PFSK-1 (cell line): ENCODE data around the gene PAK1.

ENCODE experiments used
- FOXP2 ChIP-seq: optimal IDR thresholded peaks from 2 replicates; pipeline ENCODE3; 2011; ENCODE audit warnings: borderline replicate concordance, control low read depth, inconsistent platforms; ENCODE audit not compliant: insufficient read depth; ENCODE audit errors: extremely low read length, extremely low read depth
- POLR2AphosphoS5 ChIP-seq: IDR thresholded peaks from 2 replicates; pipeline ENCODE4 v1.6.1; 2012; ENCODE audit warnings: low read depth, mild to moderate bottlenecking, control low read depth, low read length, moderate library complexity
- SIN3A ChIP-seq: IDR thresholded peaks from 2 replicates; pipeline ENCODE4 v1.6.1; 2012; ENCODE audit warnings: mild to moderate bottlenecking, low read length, moderate library complexity, borderline replicate concordance; ENCODE audit not compliant: insufficient read depth
- TAF1 ChIP-seq: IDR thresholded peaks from 2 replicates; pipeline ENCODE4 v1.6.1; 2012; ENCODE audit warnings: low read length, control low read depth, borderline replicate concordance; ENCODE audit not compliant: insufficient read depth
- TF ChIP-seq, protein P1 (sequence below), 2 experiments: IDR thresholded peaks; 2 replicates each; pipeline versions ENCODE4 v1.6.1 to v1.8.0; 2011 to 2012; ENCODE audit warnings: low read depth in 2 of 2, low read length in 2 of 2, control low read depth in 1 of 2, inconsistent platforms in 1 of 2, mild to moderate bottlenecking in 1 of 2, moderate library complexity in 1 of 2; ENCODE audit not compliant: insufficient read depth in 1 of 2

PAK1 gene

DNA sequence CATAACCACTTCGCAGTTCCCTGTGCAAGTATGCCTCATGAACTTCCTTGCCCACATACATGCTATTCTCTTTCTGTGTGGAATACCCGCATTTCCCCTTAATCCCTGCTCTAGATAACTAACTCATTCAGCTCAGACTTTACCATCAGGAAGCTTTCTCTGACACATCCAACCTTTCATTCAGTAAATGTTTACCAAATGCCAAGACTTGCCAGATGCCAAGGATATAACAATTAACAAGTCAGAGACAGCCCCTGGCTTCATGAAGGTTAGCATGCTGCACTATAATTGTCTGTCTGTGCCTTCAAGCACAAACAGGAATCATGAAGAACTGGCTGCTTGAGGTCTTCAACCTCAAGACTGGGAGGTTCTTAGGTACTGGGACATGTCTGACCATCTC is 101.2 kb downstream of the PAK1 start:
- no peak for TF ChIP-seq FOXP2
- no peak for TF ChIP-seq POLR2AphosphoS5
- no peak for TF ChIP-seq TAF1
- TF ChIP-seq SIN3A = no peak
- TF ChIP-seq, protein P1, sequence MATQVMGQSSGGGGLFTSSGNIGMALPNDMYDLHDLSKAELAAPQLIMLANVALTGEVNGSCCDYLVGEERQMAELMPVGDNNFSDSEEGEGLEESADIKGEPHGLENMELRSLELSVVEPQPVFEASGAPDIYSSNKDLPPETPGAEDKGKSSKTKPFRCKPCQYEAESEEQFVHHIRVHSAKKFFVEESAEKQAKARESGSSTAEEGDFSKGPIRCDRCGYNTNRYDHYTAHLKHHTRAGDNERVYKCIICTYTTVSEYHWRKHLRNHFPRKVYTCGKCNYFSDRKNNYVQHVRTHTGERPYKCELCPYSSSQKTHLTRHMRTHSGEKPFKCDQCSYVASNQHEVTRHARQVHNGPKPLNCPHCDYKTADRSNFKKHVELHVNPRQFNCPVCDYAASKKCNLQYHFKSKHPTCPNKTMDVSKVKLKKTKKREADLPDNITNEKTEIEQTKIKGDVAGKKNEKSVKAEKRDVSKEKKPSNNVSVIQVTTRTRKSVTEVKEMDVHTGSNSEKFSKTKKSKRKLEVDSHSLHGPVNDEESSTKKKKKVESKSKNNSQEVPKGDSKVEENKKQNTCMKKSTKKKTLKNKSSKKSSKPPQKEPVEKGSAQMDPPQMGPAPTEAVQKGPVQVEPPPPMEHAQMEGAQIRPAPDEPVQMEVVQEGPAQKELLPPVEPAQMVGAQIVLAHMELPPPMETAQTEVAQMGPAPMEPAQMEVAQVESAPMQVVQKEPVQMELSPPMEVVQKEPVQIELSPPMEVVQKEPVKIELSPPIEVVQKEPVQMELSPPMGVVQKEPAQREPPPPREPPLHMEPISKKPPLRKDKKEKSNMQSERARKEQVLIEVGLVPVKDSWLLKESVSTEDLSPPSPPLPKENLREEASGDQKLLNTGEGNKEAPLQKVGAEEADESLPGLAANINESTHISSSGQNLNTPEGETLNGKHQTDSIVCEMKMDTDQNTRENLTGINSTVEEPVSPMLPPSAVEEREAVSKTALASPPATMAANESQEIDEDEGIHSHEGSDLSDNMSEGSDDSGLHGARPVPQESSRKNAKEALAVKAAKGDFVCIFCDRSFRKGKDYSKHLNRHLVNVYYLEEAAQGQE (IDR thresholded peaks at IDR 0.05; ENCODE audit: insufficient read depth in 1 of 2, low read depth in 2 of 2, low read length in 2 of 2) = no peak

DNA sequence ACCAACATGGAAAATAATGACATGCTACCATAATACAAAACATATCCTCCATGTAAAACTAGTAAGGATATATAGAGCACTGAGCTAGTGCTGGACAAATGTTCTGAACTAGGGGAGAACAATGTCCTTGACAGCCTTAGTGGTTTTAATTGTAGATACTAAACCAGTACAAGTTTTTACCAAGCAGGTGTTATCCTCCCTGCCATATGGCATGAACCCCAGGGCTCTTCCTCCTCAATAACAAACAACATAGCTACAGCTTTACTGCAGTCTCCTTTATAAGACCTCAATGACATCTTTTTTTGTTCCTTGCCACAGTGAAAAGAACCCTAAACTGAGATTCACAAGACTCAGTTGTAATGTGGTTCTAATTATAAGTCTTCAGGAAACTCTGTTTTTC is 102.2 kb downstream of the PAK1 start:
- TF ChIP-seq TAF1 = no peak
- TF ChIP-seq, protein P1 (IDR thresholded peaks at IDR 0.05; ENCODE audit: insufficient read depth in 1 of 2, low read depth in 2 of 2, low read length in 2 of 2) = no peak
- no peak for TF ChIP-seq FOXP2
- no peak for TF ChIP-seq SIN3A
- TF ChIP-seq POLR2AphosphoS5 = no peak

DNA sequence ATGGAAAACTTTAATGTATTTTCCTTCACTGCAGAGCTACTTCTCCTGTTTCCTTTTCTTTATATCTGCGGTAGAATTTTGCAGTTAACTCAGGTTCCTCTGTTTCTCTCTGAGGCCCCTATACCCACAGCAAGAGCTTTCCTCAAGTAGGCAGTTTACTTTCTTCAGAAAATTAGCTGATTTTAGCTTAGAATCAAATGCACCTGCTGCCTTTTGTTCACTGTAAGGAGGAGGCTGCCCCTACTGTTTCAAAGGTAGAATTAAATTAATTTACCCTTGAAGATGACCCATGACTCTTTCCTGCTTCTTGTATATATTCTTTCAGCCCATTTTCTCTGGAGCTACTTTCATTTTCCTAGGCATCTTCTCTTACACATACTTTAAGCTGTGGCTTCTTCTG is 103.7 kb downstream of the PAK1 start:
- no peak for TF ChIP-seq FOXP2
- TF ChIP-seq TAF1 = no peak
- TF ChIP-seq POLR2AphosphoS5 = no peak
- TF ChIP-seq, protein P1 (IDR thresholded peaks at IDR 0.05; ENCODE audit: insufficient read depth in 1 of 2, low read depth in 2 of 2, low read length in 2 of 2) = no peak
- TF ChIP-seq SIN3A = no peak

- TF ChIP-seq SIN3A = no peak
- TF ChIP-seq, protein P1 (IDR thresholded peaks at IDR 0.05; ENCODE audit: insufficient read depth in 1 of 2, low read depth in 2 of 2, low read length in 2 of 2) = no peak
- no peak for TF ChIP-seq POLR2AphosphoS5
Observed at GRCh38 chr11:77361184-77361583, 112.7 kb downstream of the PAK1 start.

- no peak for TF ChIP-seq FOXP2
- TF ChIP-seq TAF1 = no peak
- no peak for TF ChIP-seq SIN3A
- TF ChIP-seq, protein P1 (IDR thresholded peaks at IDR 0.05; ENCODE audit: insufficient read depth in 1 of 2, low read depth in 2 of 2, low read length in 2 of 2) = no peak
- TF ChIP-seq POLR2AphosphoS5 = no peak
Observed at GRCh38 chr11:77359481-77359880, 114.4 kb downstream of the PAK1 start.
